NCI-H510A (cell line): ENCODE measurements around the gene CPED1.
"Not testable (repeated sequence)": the region's sequence is repeated elsewhere in the genome, so short reads cannot be mapped to it uniquely, and the experiment has no call there.

Experiments used
- DNase-seq: peaks from one replicate; lab custom pipeline; 2025; lab: John Stamatoyannopoulos, UW

The CPED1 gene

GRCh38 chr7:121252523-121253235 is 264.2 kb downstream of the CPED1 start:
- not testable (repeated sequence) for DNase-seq

GRCh38 chr7:121259826-121260225 is 271.3 kb downstream of the CPED1 start:
- no peak for DNase-seq

GRCh38 chr7:121261207-121261884 is 272.8 kb downstream of the CPED1 start:
- no peak for DNase-seq

GRCh38 chr7:121262221-121262620 is 273.7 kb downstream of the CPED1 start:
- DNase-seq, result no peak

- DNase-seq, result no peak
Measured at GRCh38 chr7:121262969-121263368, 274.5 kb downstream of the CPED1 start.

GRCh38 chr7:121266307-121266894 is 277.9 kb downstream of the CPED1 start:
- DNase-seq, result no peak

- no peak for DNase-seq
Measured at GRCh38 chr7:121267612-121268011, 279.1 kb downstream of the CPED1 start.

GRCh38 chr7:121269798-121270197 is 281.3 kb downstream of the CPED1 start:
- no peak for DNase-seq

- DNase-seq, result no peak
Measured at GRCh38 chr7:121271098-121271497, 282.6 kb downstream of the CPED1 start.

- no peak for DNase-seq
Measured at GRCh38 chr7:121271916-121272315, 283.4 kb downstream of the CPED1 start.

- no peak for DNase-seq
Measured at GRCh38 chr7:121272676-121273075, 284.2 kb downstream of the CPED1 start.

- no peak for DNase-seq
Measured at GRCh38 chr7:121273467-121274167, 285.1 kb downstream of the CPED1 start.

GRCh38 chr7:121274467-121274866 is 286.0 kb downstream of the CPED1 start:
- DNase-seq, result no peak

GRCh38 chr7:121275204-121275603 is 286.7 kb downstream of the CPED1 start:
- DNase-seq, result no peak

- DNase-seq, result no peak
Measured at GRCh38 chr7:121276313-121276712, 287.8 kb downstream of the CPED1 start.

GRCh38 chr7:121278120-121279021 is 289.9 kb downstream of the CPED1 start:
- DNase-seq, result no peak

GRCh38 chr7:121279060-121279620 is 290.6 kb downstream of the CPED1 start:
- DNase-seq, result no peak

- no peak for DNase-seq
Measured at GRCh38 chr7:121279822-121280221, 291.3 kb downstream of the CPED1 start.

GRCh38 chr7:121280656-121281055 is 292.1 kb downstream of the CPED1 start:
- no peak for DNase-seq

- DNase-seq, result no peak
Measured at GRCh38 chr7:121282129-121282528, 293.6 kb downstream of the CPED1 start.

GRCh38 chr7:121285066-121285667 is 296.7 kb downstream of the CPED1 start:
- DNase-seq, result no peak
